NCI-H2171 (cell line): Measurements from ENCODE around the gene WDR88.
"Not testable (repeated sequence)": the region's sequence is repeated elsewhere in the genome, so short reads cannot be mapped to it uniquely, and the experiment has no call there.

Experiments used
- DNase-seq: peaks from one replicate; lab custom pipeline; 2025; lab: John Stamatoyannopoulos, UW

The WDR88 gene

GRCh38 chr19:33129901-33130300 lies 2.0 kb upstream of the WDR88 start:
- no peak for DNase-seq

- no peak for DNase-seq
Measured at GRCh38 chr19:33130433-33130832, 1.5 kb upstream of the WDR88 start.

- DNase-seq: no peak
Measured at GRCh38 chr19:33132425-33132824, 511 bp downstream of the WDR88 start.

GRCh38 chr19:33133438-33134031 lies 1.6 kb downstream of the WDR88 start:
- no peak for DNase-seq

- no peak for DNase-seq
Measured at GRCh38 chr19:33134571-33135041, 2.7 kb downstream of the WDR88 start.

GRCh38 chr19:33139165-33139564 lies 7.3 kb downstream of the WDR88 start:
- DNase-seq: no peak

- DNase-seq: no peak
Measured at GRCh38 chr19:33143897-33144405, 12.0 kb downstream of the WDR88 start.

GRCh38 chr19:33146209-33146608 lies 14.3 kb downstream of the WDR88 start:
- DNase-seq: no peak

- no peak for DNase-seq
Measured at GRCh38 chr19:33147538-33147937, 15.6 kb downstream of the WDR88 start.

GRCh38 chr19:33150852-33151518 lies 19.1 kb downstream of the WDR88 start:
- no peak for DNase-seq

GRCh38 chr19:33152176-33152575 lies 20.3 kb downstream of the WDR88 start:
- no peak for DNase-seq

GRCh38 chr19:33152625-33153024 lies 20.7 kb downstream of the WDR88 start:
- not testable (repeated sequence) for DNase-seq

- DNase-seq: not testable (repeated sequence)
Measured at GRCh38 chr19:33154313-33154712, 22.4 kb downstream of the WDR88 start.

GRCh38 chr19:33156334-33156733 lies 24.4 kb downstream of the WDR88 start:
- no peak for DNase-seq

- no peak for DNase-seq
Measured at GRCh38 chr19:33157906-33158305, 26.0 kb downstream of the WDR88 start.

- no peak for DNase-seq
Measured at GRCh38 chr19:33158365-33158764, 26.5 kb downstream of the WDR88 start.

GRCh38 chr19:33159149-33159548 lies 27.2 kb downstream of the WDR88 start:
- no peak for DNase-seq

GRCh38 chr19:33159893-33160292 lies 28.0 kb downstream of the WDR88 start:
- no peak for DNase-seq

GRCh38 chr19:33161201-33161600 lies 29.3 kb downstream of the WDR88 start:
- no peak for DNase-seq

GRCh38 chr19:33163481-33163880 lies 31.6 kb downstream of the WDR88 start:
- no peak for DNase-seq

GRCh38 chr19:33166037-33166436 lies 34.1 kb downstream of the WDR88 start:
- not testable (repeated sequence) for DNase-seq

GRCh38 chr19:33167438-33167837 lies 35.5 kb downstream of the WDR88 start:
- no peak for DNase-seq

GRCh38 chr19:33168528-33168927 lies 36.6 kb downstream of the WDR88 start:
- DNase-seq: no peak
